IPS-NIHi11 (cell line): ENCODE results near the gene LINC01488.

Source experiments
- DNase-seq: peaks from one replicate; pipeline ENCODE4 v3.0.0; 2012; ENCODE audit warnings: mixed read lengths, low spot score

Gene LINC01488

GRCh38 chr11:69493931-69494821 lies 12.7 kb downstream of the LINC01488 start:
- DNase-seq: no peak

- DNase-seq: no peak
Measured at GRCh38 chr11:69494851-69495250, 13.4 kb downstream of the LINC01488 start.

- no peak for DNase-seq
Measured at GRCh38 chr11:69495441-69496201, 14.2 kb downstream of the LINC01488 start.

DNA sequence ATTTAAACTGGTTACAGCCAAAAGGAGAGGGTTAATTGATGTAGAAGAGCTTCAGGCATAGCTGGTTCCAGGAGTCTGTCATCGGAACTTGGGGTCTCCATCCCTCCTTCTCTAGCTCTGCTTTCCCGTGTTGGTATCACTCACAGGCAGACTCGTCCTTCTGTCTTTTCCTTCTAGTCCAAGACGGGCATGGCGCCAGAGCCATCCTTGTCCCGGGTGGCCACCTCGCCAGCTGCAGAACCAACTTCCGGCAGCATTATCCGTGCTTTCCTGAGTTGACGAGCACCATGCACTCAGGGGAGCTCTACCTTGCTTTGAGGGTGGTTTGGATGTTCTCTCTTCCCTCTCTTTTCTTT lies 14.7 kb downstream of the LINC01488 start:
- no peak for DNase-seq

DNA sequence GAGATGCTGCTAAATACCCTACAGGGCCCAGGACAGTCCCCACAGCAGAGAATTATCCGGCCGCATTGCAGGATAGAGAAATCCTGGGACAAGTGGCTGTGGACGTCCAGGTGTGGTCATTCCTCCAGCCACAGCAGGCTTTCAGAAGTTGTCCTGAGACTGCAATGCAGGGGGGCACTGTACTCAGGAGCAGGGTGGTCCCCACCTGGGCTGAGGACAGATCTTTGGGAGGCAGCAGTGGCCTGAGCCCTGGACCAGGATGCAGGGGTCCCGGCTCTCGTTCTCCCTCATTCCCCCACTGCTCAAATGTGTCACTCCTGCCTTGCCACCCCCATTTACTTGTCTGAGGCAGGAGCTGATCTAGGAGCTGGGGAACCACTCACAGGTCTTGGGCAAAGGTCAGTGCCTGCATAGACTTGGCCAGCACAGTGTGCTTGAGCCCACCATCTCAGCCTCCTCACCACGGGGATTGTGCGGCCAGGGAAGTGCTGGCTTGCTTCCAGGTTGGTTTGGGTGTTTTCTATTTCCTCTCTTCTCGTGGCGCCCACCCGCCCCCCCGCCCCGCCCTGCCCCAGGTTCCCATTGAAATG lies 15.3 kb downstream of the LINC01488 start:
- DNase-seq: no peak

GRCh38 chr11:69497221-69497787 lies 15.8 kb downstream of the LINC01488 start:
- DNase-seq: peak; percentile 87

GRCh38 chr11:69498614-69499175 lies 17.2 kb downstream of the LINC01488 start:
- DNase-seq: no peak

DNA sequence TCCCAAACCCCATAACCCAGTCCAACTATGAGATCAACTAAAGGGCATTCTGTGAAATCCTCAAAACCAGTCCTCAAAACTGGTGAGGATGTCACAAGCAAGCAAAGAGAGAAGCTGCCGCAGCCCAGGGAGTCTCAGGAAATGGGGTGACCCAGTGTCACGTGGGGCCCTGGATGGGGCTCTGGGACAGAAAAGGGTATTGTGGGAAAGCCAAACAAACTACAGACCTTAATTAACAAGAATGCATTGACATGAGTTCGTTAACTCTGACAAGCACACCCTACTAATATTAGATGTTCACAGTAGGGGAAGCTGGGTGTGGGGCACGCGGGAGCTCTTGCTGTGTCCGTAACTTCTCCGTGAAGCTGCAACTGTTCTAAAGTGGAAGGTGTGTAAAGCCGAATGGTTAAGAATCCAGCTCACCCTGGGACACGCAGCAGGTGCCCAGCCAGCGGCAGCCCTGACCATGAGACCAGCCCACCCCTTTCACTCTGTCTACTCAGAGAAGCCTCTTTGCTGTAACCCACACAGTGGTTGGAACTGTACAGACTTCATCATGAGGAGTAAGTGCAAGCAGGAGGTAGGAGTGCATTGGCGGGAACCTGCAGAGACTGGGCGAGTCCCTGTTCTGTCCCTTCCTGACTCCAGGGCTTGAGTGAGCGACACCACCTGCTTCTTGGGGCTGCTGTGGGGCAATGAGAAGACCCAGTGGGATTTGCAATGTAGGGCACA lies 17.9 kb downstream of the LINC01488 start:
- DNase-seq: no peak

DNA sequence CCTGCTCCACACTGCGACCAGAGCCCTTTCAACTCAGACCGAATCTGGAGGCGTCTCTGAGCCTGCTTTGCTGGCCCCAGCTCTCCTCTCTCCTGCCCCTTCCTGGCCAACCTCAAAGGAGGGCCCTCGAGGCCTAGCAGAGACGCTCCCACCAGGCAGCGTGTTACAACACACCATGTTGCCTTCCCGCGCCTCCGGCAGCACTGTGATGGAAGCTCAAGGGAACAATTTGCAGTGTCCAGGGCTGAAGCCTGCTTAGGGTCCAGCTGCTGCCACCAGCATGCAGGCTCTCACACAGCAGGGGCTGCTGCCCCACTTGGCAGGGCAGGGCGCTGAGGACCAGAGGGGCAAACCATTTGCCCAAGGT lies 18.4 kb downstream of the LINC01488 start:
- DNase-seq: no peak

GRCh38 chr11:69500285-69501120 lies 19.0 kb downstream of the LINC01488 start:
- no peak for DNase-seq

DNA sequence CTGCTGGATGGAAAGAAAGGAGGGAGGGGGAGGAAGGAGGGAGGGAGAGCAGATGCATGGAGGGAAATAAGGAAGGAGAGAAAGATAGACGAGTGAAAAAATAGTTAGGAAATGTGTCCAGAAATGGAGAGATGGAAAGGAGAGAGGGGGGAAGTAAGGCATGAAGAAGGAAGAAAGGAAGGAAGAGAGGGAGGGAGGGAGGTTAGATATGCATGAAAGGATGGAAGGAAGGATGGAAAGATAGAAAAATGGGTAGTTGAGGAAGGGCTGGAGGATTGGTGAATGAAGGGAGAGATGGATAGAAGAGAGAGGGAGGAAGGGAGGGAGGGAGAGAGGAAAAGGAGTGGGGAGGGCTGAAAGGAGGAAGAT lies 19.6 kb downstream of the LINC01488 start:
- no peak for DNase-seq

DNA sequence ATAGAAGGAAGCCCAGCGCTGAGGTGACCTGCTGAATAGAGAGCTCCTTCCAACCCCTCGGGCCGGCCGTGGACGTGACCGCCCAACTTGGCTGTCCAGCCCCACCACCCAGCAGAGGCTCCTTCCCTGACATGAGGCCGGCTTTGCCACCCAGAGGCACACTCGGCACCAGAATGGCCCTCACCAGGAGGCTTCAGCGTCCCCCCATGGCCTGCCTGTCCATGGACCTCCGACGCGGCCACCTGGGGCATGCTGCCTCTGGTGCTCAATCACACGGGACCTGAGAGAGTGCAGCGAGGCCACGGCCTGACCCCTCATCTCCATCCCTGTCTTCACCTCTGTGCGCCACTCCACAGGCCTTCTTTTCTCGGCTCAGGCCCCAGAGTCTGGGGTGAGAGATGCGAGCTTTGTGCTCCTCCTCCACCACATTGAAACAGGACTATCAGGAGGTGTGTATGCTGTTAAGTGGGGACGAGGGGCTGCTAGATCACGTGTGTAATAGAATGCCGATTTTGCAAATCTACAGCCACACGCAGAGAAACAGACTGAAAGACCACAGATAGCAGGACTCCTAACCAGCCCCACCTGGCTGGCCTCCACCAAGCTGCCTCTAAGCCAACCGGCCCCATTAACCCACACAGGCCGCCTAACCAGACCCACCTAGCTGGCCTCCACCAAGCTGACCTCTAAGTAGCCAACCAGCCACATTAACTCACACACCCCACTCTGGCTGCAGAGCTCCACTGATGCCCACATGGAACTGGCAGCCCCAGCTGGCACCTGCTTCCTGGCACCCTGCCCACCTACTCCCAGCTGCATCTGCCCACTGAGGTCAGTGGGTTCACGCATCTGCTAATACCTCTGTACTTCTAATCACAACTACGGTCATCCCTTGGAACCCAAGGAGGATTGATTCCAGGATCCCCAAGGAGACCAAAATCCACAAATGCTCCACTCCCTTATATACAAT lies 20.7 kb downstream of the LINC01488 start:
- no peak for DNase-seq

DNA sequence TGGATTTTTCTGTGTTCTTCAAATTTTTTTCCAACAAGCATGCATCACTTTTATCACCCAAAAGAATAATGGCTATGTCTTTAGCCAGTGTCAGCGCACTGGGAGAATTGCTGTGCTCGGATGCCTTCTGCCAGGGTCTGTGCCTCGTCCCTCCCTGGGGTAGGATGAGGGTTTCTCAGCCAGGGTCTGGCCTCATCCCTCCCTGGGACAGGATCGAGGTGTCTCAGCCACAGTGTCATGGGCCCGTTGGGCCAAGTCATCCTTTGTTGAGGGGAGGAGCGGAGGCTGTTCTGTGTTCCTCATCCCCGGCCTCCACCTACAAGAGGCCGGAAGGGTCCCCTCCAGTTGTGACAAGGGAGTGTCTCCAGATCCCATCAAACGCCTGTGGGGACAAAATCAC lies 22.7 kb downstream of the LINC01488 start:
- no peak for DNase-seq

- no peak for DNase-seq
Measured at GRCh38 chr11:69504576-69505335, 23.3 kb downstream of the LINC01488 start.

GRCh38 chr11:69508974-69509373 lies 27.5 kb downstream of the LINC01488 start:
- DNase-seq: no peak

GRCh38 chr11:69509381-69509780 lies 27.9 kb downstream of the LINC01488 start:
- DNase-seq: no peak

DNA sequence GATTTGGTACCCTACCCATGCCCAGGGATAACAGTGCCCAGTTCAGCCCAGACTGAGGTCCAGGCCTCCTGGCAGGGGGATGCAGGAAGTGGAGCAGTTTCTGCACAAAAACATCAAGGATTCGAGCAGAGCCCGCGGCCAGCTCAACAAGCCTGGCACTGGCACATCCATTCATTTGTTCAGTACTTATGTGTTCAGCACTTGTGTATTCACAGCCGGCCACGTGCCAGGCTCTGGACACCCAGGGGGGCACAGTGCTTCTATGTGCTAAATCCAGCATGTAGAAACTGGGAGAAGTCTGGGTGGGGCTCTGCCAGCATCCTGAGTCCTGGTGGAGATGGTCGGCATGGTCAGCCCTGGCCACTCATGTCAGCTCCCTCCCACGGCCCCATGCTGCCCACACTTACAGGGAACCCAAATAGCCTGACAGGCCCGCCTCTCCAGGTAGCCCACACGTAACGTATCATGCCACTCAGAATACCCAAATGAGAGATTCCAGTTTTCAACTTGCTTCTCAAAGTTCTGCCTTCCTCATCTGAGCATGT lies 28.5 kb downstream of the LINC01488 start:
- DNase-seq: no peak
